SIG-M5 treated with dmso at 0.1 percent for 504 hours (cell line): Measurements from ENCODE around the gene SLC26A2.
"Not testable (repeated sequence)": the region's sequence is repeated elsewhere in the genome, so short reads cannot be mapped to it uniquely, and the experiment has no call there.

Source experiments
- DNase-seq: peaks from one replicate; lab custom pipeline; 2025; ENCODE audit not compliant: unreplicated experiment; lab: John Stamatoyannopoulos, UW

Gene SLC26A2

DNA sequence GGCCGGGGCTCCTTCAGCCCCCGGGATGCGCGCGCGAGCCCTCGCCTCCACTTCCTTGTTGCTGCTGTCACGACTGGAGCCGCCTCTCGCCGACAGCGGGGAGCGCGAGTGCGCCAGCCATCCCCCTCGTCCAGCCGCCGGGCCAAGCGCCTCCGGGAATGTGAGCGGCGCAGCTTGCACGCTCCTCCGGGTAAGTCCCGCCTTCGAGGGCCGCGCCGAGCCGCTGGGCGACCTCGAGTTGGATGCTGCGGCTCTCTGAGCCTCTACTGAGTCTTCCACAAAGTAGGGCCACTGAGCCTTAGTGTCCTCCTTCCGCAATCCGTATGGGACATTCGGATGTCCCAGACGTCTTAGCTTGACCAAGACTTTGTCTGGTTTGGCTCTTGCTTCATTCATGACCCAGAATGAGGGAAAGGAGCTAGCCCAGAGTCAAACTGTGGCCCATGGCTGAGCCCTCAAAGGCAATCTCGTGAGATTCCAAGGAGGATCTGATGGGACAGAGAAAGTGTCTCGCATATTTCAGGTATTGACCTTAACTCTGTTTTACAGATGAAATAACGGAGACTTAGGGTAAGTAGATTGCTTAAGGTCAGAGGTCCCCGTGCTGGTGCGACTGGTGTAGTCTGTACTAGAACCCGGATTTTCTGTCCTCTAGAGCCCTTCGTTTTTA lies 40.6 kb downstream of the SLC26A2 start:
- no peak for DNase-seq

DNA sequence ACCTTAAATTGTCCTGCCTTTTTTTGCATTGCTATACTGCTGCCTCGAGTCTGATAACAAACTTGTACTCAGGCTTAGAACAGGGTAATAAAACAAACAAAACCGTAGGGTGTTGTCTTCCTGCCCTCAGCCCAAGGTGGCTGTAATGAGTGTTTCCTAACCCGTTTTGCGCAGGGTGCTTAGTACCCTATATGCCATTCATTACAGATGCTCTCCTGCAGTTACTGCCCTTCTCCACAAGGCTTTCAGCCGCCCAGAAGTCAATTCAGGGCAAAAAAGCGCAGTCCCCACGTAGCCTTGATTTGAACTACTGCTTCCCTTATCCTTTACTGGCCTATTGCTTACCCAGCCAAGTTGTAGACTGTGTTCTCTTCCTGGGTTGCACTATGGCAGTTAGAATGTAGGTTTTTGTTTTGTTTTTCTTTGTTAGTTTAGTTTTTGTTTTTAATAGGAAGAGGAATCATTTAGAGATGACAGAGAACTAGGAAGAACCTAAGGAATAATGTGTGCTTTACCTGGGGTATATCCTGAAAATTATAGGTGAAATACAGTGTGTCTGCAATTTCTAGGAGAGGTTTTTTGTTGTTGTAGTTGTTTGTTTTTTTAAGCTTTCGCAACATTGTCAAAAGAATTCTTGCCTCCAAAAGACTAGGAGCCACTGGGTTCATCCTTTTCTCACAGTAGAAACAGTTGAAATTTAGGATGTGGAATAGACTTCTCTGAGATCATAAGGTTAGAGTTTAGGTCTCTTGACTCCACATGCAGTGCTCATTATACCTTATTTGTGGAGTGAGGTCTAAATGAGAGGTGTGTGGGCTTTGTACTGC lies 41.3 kb downstream of the SLC26A2 start:
- peak; percentile 97 for DNase-seq

DNA sequence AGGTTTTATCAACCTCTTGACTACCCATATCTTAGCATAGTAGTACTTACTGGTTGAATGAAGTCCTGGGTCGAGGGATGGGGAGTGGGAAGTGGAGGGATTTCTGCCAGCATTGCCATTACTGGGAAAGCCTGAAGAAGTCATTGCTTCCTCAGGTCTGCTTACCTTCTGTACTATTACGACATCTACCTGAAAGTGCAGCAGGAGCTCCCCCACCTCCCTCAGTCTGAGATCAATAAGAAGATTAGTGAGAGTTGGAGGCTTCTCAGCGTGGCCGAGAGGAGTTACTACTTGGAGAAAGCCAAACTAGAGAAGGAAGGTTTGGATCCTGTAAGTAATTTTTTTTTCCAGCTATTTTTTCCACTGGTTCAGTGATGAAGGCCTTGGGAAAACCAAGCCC lies 45.8 kb downstream of the SLC26A2 start:
- DNase-seq = no peak

DNA sequence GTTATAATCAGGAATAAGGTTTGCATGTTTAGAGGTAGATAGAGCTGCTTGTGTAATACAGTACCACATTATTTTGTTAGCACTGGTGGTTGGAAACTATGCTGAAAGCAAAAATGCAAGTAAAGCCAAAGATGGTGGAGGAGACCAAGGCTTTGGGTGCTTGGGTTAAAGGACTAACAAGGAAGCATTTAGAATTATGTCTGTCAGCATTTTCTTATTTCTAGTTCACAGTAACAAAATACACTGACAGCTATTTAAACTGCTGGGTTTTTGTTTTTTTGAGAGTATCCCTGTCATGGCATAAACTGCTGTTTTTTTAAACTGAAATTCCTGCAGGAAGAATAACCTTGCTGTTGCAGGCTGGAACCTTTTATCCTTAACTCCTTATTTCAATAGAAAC lies 46.5 kb downstream of the SLC26A2 start:
- DNase-seq = no peak

DNA sequence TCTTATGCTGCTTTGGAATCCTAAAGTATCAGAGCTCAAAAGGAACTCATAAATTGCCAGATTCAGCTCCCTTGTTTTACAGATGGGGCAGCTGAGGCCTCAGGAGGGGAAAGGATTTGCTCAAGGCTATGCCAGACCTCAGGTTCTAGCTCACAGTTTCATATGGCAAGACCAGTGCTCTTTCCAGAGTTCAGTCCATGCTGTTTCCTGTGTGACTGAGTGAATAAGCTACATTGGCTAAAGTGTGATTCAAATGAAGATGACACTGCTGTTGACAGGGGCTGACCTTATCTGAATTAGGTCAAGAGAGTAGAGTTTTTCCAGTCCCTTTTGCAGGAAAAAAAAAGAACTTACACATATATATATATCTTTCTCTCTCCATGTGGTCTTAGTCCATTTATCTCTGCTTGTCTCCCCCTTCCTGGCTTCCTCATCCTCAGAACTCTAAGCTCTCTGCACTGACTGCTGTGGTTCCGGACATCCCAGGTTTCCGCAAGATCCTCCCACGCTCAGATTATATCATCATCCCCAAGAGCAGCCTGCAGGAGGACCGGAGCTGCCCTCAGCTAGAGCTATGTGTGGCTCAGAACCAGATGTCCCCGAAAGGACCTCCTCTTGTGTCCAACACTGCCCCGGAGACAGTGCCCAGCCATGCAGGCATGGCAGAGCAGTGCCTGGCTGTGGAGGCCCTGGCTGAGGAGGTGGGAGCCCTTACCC lies 49.3 kb downstream of the SLC26A2 start:
- no peak for DNase-seq

DNA sequence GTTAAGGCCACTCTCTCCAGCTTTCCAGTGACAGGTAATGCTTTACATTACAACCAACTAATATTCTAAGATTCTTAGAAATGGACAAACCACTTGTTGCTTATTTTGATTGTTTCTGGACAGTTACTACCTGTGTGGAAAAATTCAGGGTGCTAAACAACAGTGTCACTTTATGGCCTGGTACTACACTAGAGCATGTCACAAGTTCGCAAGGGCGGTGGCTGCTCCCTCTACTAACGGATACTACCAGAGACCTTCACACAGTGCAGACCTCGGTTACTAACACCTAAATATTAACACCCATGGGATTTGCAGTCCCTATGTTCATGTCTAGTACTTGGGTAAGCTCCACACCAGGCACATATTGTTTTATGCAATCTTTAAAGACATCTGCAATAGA lies 53.4 kb downstream of the SLC26A2 start:
- no peak for DNase-seq

DNA sequence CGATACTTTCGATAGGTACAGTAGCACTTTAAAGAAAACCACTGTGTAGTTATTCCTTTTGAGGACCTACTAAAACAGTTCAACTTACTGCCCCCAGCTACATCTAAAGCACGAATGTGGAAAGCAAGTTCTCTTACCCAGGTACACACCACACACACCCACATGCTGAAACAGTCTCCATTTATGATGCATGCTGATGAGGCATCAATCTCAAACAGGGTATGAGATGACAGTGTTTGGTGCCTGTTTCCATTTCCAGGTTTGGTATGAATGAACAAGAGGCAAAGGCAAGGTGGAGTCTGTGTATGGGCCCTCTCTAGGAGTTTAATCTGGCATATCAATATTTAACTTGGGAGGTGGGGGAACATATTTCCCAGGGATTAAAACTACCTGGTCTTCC lies 53.9 kb downstream of the SLC26A2 start:
- no peak for DNase-seq

DNA sequence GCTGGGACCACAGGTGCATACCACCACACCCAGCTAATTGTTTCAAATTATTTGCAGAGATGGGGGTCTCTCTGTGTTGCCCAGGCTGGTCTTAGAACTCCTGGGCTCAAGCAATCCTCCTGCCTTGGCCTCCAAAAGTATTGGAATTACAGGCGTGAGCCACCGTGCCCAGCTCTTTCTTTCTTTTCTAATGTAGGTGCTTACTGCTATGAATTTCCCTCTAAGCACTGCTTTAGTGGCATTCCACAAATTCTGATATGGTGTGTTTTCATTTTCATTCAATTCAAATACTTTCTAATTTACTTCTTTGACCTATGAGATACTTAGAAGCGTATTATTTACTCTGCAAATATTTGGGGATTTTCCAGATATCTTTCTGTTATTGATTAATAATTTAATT lies 54.9 kb downstream of the SLC26A2 start:
- no peak for DNase-seq

DNA sequence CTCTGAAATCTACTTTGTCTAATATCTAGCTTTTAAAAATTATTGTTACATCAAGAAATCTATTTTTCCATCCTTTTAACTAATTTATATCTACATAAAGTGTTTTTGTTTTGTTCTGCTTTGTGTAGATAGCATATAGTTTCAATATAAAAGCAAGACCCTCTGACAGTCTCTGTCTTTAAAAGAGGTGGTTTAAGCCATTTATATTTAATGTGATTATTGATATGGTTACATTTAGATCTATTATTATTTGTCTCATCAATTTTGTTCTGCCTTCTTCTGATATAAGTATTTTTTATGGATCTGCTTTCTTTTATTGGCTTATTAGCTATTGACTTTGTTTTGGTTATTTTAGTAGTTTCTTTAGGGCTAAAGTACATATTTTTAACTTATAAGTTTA lies 56.0 kb downstream of the SLC26A2 start:
- DNase-seq = no peak

DNA sequence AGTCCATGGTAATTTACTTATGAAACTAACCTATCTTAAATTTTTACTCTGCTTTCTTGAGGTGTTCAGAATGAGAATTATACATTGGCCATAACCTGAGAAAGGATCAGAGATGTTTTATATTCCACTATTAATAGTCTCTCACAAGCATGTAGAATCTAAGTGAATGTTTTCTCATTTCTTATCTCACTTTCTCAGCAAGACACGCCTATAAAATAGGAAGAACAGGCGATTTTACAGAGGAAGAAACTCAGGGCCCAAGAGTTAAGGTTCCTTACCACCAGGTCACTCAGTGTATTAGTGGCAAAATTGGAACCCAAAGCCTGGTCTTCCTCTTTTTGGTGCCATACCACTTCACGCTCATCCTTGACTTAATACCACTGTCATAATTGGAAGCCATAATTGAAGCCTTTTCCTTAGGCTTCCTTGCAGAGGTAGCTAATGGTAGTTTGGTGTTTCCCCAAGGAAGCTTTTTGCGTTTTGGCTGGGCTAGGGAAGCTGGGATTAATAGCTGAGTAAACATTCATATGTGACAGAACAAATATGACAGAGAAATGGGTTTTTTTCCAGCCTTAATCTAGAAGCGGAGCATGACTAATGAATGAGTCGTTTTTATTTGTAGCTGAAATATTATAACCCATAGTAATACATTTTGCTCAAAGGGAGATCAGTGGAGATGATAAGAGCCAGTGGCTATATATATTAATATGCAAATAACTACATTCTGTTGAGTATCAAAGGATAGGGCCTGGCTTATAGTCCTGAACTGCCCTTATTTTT lies 56.9 kb downstream of the SLC26A2 start:
- no peak for DNase-seq

DNA sequence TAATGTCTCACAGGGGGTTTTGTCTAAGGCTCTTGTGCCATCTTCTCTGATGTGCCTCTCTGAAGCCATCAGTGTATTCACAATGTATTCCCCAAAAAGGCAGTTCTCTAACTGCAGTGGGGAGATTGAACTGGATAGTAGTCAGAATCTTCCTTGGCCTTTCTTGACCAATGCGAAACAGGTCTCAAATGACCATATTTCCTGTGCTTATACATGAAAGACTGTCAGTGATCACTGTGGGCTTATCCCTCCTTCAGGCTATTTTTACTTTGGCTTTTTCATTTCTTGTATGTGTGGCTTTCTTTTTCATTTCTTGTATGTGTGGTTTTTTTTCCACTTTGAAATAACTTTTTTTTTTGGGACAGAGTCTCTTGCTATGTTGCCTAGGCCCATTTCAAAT lies 59.7 kb downstream of the SLC26A2 start:
- no peak for DNase-seq

DNA sequence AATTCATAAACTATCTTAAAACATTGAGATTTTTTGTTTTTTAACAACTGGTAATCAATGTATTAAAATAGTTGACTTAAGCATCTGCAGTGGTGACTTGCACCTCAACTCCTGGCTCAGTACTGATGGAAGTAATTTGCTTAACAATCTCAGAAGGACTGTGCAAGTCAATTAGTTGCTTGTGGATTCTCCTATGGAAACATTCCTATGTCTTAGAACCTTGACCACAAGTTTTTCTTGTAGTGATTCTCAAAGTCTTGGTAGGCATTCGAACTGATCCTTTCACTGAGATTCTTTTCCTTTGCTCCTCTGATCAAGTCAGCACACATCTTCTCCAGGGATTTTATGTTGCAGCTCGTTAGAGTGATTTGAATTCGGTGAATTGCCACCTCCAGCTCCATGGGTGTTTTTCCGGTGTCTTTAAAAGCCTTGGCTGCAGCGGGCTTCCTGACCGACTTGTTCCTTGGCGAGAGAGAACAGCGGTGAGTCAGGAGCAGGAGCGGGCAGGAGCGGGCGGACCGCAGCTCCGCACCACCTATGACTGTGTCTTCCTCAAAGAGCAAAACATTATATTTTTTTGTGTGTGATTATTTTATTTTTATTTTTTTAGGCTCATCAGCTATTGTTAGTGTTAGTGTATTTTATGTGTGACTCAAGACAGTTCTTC lies 61.1 kb downstream of the SLC26A2 start:
- no peak for DNase-seq

DNA sequence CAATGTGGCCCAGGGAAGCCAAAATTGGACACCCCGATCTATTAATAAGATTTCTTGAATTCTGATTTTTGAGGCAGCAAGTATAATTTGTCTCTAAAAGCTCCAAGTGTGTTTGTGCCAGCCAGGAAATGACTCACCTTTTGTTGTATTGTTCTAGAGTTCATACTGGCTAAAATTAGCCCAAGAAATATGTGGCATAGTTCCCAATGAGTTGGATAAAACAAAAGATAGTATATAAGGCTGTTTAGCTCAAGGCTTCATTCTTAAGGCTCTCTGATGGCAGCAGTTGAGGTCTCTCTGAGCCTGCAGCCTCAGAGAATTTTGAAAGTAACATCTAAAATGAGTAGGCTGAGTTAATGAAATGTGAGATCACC lies 61.6 kb downstream of the SLC26A2 start:
- no peak for DNase-seq

DNA sequence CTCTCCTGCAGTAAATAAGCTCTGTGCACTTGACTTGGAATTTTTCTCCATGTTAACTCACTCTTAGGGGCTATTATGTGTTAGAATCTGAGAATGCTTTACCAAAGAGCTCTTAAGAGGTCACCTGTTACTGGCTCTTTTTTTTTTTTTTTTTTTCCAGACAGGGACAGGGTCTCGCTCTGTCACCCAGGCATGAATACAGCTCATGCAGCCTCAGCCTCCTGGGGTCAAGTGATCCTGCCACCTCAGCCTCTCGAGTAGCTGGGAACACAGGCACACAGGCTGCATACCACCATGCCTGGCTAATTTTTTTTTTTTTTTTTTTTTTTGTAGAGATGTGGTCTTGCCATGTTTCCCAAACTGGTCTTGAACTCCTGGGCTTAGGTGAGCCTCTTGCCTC lies 62.1 kb downstream of the SLC26A2 start:
- DNase-seq = no peak

DNA sequence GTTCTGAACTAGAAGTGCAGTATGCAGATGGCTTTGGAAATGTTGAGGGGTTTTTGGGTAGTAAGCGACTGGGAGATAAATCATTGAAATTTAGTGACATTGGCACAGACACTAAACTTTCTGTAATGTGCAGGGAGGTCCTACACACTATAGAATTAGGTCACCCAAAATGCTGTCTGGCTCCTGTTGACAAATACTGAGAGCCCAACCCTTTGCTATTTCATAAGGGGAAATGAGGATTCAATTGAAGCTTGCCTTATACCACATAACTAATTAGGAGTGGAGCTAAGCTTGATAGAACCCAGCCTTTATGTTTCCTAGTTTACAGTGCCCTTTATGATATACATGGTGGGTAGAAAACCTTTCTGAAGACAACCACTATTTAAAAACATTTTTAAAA lies 62.6 kb downstream of the SLC26A2 start:
- DNase-seq = no peak

DNA sequence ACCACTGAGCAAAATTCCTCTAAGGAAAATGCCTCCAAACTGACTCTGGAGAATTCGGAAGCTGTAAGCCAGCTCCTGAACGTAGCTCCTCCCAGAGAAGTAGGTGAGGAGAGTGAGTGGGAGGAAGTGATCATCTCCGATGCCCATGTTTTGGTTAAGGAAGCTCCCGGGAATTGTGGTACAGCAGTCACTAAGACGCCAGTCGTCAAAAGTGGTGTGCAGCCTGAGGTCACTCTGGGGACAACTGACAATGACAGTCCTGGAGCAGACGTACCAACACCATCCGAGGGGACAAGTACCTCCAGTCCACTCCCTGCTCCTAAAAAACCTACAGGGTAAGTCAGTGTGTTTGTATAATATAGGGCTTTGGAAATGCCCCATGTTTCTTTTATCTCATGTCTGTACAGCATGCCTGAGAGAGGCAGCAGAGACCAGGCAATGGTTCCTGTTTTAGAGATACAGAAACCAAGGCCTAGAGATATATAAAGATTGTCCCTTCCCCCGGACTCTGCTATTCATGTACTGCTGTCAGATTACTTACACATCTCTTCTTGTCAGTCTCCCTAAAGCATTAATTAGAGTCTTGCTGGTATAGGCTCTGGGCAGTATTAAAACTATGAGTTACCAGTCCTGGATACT lies 63.9 kb downstream of the SLC26A2 start:
- DNase-seq = peak; percentile 14

DNA sequence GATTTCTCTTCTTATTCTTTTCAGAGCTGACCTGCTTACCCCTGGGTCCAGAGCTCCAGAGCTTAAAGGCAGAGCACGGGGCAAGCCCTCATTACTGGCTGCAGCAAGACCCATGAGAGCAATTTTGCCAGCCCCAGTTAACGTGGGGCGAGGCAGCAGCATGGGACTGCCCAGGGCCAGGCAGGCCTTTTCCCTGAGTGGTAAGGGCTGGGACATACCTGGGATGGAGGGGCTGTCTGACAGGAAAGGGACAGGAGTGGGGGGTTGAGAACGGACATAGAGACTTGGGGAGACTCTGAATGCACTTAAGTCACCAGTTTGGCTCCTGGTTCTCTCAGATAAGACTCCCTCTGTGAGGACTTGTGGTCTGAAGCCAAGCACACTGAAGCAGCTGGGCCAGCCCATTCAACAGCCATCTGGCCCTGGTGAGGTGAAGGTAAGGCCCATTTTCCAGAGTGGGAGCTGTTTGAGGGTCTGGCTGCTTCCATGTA lies 66.2 kb downstream of the SLC26A2 start:
- no peak for DNase-seq

DNA sequence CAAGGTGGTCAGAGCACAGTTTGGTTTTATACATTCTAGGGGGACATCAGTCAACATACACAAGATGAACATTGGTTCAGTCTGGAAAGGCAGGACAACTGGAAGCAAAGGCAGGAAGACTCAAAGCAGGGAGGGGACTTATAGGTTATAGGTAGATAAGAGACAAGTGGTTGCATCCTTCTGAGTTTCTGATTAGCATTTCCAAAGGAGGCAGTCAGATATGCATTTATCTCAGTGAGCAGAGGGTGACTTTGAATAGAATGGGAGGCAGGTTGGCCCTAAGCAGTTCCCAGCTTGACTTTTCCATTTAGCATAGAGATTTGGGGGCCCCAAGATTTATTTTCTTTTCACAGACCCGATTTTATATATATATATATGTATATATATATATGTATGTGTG lies 67.5 kb downstream of the SLC26A2 start:
- DNase-seq = not testable (repeated sequence)

DNA sequence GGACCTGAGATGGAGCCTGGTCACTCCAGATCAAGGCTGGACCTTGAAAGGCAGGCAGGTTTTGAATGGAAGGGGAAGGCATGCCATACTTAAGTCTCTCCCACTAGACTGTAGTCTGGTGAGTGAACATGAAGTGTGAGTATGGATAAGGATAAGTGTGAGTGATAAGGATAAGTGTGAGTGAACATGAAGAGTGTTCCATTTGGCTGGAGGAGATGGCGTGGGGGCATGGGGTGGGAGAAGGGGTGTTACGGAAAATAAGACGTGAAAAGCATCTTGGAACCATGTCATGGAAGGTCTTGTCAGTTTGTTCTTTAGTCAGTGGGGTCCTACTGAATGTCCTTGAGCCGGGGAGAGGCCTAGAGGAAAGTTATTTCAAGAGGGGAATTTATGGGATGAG lies 72.8 kb downstream of the SLC26A2 start:
- DNase-seq = no peak

DNA sequence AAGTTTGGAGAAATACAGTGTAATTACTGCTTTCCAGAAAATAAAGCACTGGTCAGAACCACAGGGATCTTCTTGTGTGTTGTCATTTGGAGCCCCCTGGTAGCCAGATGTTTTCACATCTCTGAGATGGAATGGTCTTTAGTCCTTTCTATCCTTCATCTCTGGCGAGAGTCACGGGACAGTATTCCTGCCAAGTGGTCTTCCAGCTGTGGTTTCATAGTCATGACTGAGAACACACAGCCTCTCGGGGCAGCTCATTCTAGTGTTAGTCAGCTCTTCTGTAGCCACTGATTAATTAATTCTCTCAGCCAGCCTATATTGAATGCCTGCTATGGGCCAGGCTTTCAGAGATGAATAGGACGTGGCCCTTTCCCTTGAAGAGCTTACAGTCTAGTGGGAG lies 74.1 kb downstream of the SLC26A2 start:
- no peak for DNase-seq
